Measurements from ENCODE around the gene PRSS56. TPM values are rescaled to one million over a fixed set of nuclear protein-coding genes. Genes with fewer than 3 reads are reported as not detected.

The PRSS56 gene
- not detected in 2 replicates for total RNA-seq

DNA sequence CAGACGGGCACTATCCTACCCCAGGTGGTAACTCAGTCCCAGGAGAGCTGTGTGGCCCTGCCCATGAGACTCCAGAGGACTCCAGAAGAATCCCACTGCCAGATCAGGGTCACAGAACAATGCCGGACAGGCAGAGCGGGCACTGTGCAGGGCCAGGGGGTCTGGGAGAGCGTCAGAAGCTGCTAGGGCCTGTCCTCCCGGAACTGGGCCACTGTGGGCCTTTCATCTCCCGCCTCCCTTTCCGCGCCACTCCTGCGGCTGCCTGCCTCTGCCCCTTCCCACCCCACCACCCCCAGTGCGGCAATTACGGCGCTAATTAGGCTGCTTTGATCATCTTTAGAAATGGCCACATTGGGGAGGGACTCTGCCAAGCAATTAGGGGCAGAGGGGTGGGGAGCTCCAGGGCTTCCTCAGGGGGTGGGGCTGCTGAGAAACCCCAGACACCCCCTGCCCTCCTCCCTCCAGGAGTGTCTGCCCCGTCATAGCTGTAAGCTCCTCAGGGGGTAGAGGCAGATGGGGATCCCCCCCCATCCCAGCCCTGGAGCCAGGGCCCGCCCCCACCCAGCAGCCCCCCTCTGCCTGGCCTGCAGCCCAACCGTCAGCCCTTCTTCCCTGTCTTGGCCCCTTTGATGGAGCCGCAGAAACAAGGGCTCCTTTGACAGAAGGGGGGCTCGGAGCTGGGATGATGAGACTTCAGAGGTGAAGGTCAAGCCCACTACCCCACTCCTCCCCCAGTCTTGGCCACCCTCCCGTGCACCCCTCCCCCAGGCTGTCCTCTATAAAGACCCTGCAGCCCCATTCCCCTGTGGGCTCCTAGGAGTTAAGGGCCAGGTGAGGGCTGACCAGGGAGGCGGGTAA, at the start of gene PRSS56:
TSS of gene PRSS56 (plus strand) at position 808 of the 858 bp plus-strand sequence. CDS start 211 bp downstream, outside the sequence.

DNA sequence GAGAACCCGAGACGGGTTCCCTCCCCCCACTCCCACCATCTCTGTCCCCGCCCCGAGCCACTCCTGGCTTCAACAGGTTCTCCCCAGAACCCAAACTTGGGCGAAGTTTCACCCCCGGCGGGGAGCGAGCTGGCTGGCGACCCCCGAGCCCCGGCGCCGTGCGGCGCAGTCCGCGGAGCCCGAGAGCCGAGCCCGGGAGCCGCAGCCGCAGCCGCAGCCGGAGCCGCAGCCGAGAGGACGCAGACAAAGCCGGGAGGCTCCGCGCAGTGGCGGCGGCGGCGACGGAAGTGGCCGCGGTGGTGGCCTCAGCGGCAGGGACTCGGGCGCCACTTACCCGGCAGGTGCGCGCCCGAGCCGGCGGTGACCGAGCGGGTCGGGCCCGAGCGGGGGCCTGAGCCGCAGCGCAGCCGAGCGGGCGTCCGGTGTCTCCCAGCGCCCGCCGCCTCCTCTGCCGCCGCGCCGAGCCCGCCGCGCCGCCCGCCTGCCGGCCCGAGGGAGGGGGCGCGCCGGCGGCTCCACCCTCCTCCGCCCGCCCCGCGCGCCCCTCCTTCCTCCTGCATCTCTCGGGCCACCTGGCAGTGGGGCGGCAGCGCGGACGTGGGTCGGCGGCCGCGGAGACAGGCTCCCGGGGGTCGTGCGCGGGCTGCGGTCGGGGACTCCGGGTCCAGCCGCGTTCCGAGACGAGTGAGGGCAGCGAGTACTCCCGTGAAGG, 32.6 kb upstream of the PRSS56 start, which contains the start of gene ECEL1:
TSS of gene ECEL1 (minus strand) at position 450 of the 712 bp plus-strand sequence. CDS start 1,181 bp downstream, outside the sequence.

DNA sequence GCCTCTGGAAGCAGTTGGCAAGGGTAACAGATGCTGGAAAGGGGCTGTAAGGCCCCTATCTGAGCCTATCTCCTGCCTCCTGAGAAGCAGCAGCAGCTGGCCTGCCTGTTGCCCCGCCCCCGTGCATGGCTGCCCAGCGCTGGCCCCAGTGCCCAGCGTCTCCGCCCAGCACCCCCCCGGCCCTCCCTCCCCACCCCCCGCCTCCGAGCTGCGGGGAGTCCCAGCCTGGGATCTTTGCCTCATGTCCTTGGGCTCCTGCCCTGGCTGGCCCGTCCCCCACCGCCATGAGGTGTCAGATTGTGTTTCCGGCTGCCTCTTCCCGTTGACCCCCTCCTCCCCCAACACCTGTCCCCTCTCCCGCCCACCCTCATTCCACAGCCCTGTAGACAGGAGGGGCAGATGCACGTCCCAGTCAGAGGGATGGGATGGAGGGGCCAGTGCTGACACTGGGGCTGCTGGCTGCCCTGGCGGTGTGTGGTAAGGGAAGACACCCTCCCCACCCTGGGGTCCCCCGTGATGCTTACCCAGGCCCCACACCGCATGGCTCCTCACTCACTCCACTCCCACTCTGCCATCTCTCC, 5.7 kb downstream of the PRSS56 start, which contains the start of gene CHRND:
TSS of gene CHRND (plus strand) at position 370 of the 581 bp plus-strand sequence. CDS start at position 426, 56 bp downstream.

DNA sequence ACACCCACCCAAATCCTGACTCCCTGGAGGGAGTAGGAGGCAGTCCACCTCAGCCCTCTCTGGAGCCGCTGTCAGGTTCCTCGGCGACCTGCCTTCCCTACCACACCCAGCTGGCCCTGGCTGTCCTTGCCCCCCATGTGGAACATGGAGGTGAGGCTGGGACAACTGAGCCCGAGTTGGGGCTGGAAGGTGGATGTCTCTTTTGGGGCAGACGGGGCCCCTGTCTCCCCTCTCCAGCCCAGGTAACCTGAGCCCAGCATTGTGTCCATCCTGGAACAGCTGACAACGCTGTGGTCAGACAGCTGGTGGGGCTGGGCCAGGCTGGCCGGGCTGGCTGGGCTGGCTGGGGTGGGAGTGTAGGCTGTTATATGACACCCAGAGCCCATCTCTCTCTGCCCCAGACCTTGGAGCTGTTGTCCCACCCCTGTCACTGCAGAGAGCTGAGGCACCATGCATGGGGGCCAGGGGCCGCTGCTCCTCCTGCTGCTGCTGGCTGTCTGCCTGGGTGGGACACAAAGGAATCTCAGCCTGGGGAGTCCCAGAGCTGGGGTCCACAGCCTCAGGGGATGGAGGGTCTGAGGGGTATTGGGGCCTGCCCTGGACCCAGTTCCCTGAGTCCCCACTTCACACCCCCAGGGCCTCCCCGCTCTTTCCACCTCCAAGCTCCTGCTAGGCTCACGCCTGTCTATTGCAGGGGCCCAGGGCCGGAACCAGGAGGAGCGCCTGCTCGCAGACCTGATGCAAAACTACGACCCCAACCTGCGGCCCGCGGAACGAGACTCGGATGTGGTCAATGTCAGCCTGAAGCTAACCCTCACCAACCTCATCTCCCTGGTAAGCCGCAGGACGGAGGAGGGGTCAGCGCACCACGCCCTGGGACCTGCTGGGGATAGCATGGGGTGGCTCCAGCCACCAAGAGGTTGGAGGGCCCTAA, 19.4 kb downstream of the PRSS56 start, which contains the start of gene CHRNG:
TSS of gene CHRNG (plus strand) at position 395 of the 934 bp plus-strand sequence. CDS start at position 451, 56 bp downstream.

DNA sequence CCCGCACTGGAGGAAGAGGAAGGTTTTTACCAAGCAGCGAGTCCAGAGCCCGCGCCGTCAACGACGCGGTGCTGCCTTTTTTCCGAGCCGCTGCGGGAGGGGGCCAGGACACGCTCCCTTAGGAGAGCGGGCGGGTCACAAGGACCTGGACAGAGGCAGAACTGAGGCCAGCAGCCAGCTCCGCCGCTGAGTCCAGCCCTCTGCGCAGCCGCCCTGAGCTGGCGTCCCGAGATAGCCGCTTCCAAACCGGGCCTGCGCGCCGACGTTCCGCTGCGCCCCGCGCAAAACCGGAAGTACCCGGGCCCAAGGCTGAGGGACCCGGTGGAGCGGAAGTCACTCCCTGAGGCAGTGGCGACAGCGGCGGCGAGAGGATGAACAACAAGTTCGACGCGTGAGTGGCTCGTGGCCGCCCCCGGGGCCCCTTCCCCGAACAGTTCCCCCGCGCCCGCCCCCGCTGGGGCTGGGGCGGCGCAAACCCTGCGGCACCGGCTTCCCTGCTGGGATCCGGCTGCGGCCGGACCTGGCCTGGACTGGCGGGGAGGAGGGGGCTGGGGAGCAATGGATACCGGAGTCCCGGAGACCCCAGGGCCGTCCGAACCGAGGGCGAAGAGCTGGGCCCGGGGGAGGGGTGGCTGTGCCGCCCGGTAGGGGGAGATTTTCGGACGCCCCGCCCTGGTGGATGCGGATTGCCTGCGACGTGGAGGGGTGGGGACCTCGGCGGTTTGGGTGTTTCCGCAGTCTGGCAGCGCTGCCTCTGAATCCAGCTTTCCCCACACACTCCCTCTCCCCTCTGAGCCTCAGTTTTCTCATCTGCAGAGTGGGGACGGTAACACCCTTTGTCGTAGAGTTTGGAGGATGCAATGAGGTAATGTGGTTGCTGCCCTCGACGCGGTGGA, 30.4 kb downstream of the PRSS56 start, which contains the start of the genes EIF4E2 and TIGD1:
TSS of gene EIF4E2 (plus strand) at position 336 of the 896 bp plus-strand sequence. CDS start at position 372, 36 bp downstream.
TSS of gene TIGD1 (minus strand) at position 204 of the 896 bp plus-strand sequence. CDS start 675 bp downstream, outside the sequence.

Other genes with a start within 250 kb of the PRSS56 start
- not detected in 2 replicates for gene ALPP, start 141.6 kb upstream of the PRSS56 start, total RNA-seq
- gene ALPG, start 113.5 kb upstream of the PRSS56 start, total RNA-seq = not detected in 2 replicates
- gene ALPI, start 64.2 kb upstream of the PRSS56 start, total RNA-seq = not detected in 2 replicates
- not detected in 2 replicates for gene ECEL1, start 32.6 kb upstream of the PRSS56 start, total RNA-seq
- not detected in 2 replicates for gene CHRND, start 5.8 kb downstream of the PRSS56 start, total RNA-seq
- gene CHRNG, start 19.3 kb downstream of the PRSS56 start, total RNA-seq = not detected in 2 replicates
- 5.9 and 7.0 TPM in 2 replicates for gene TIGD1, start 30.2 kb downstream of the PRSS56 start, total RNA-seq
- 73.1 and 91.3 TPM in 2 replicates for gene EIF4E2, start 30.3 kb downstream of the PRSS56 start, total RNA-seq
- gene EFHD1, start 113.2 kb downstream of the PRSS56 start, total RNA-seq = not detected in 2 replicates
- gene GIGYF2, start 176.9 kb downstream of the PRSS56 start, total RNA-seq = 45.6 and 59.8 TPM in 2 replicates